T-helper 22 cell (primary cell): ENCODE data around the gene FUT8.
"Not testable (repeated sequence)": the region's sequence is repeated elsewhere in the genome, so short reads cannot be mapped to it uniquely, and the experiment has no call there.

Source experiments
- DNase-seq: peaks from one replicate; pipeline ENCODE4 v3.0.0-alpha.2; 2020; ENCODE audit warnings: low read depth

Gene FUT8

GRCh38 chr14:65716813-65717212 lies 304.3 kb downstream of the FUT8 start:
- not testable (repeated sequence) for DNase-seq

- DNase-seq = not testable (repeated sequence)
These were observed 304.9 kb downstream of the FUT8 start for GRCh38 chr14:65717384-65717915.

- no peak for DNase-seq
These were observed 306.1 kb downstream of the FUT8 start for GRCh38 chr14:65718629-65719028.

- no peak for DNase-seq
These were observed 307.6 kb downstream of the FUT8 start for GRCh38 chr14:65720171-65720570.

- DNase-seq = no peak
These were observed 308.2 kb downstream of the FUT8 start for GRCh38 chr14:65720743-65721142.

GRCh38 chr14:65723348-65723747 lies 310.8 kb downstream of the FUT8 start:
- DNase-seq = no peak

GRCh38 chr14:65728604-65729003 lies 316.1 kb downstream of the FUT8 start:
- no peak for DNase-seq

- DNase-seq = no peak
These were observed 317.0 kb downstream of the FUT8 start for GRCh38 chr14:65729566-65729965.

- DNase-seq = no peak
These were observed 319.5 kb downstream of the FUT8 start for GRCh38 chr14:65731933-65732506.

- no peak for DNase-seq
These were observed 325.8 kb downstream of the FUT8 start for GRCh38 chr14:65738339-65738738.

GRCh38 chr14:65745396-65746190 lies 333.1 kb downstream of the FUT8 start:
- DNase-seq = no peak

GRCh38 chr14:65748796-65749195 lies 336.3 kb downstream of the FUT8 start:
- no peak for DNase-seq

- DNase-seq = no peak
These were observed 336.8 kb downstream of the FUT8 start for GRCh38 chr14:65749287-65749686.

- DNase-seq = no peak
These were observed 338.4 kb downstream of the FUT8 start for GRCh38 chr14:65750906-65751305.

GRCh38 chr14:65751510-65751909 lies 339.0 kb downstream of the FUT8 start:
- DNase-seq = no peak

- DNase-seq = no peak
These were observed 340.5 kb downstream of the FUT8 start for GRCh38 chr14:65753061-65753460.

- DNase-seq = no peak
These were observed 342.8 kb downstream of the FUT8 start for GRCh38 chr14:65755331-65755730.

- DNase-seq = no peak
These were observed 344.4 kb downstream of the FUT8 start for GRCh38 chr14:65756880-65757279.

- DNase-seq = no peak
These were observed 356.6 kb downstream of the FUT8 start for GRCh38 chr14:65769151-65769550.

GRCh38 chr14:65770681-65771080 lies 358.2 kb downstream of the FUT8 start:
- no peak for DNase-seq

GRCh38 chr14:65771271-65771670 lies 358.7 kb downstream of the FUT8 start:
- no peak for DNase-seq

GRCh38 chr14:65772466-65772865 lies 359.9 kb downstream of the FUT8 start:
- DNase-seq = no peak

- no peak for DNase-seq
These were observed 360.5 kb downstream of the FUT8 start for GRCh38 chr14:65772921-65773574.
